ENCODE results near the gene UBL3. TPM values are rescaled to one million over a fixed set of nuclear protein-coding genes. Genes with fewer than 3 reads are reported as not detected.

UBL3 gene
- total RNA-seq, 4 donors from 2014 or later = 18.2 to 37.5 (median 25.8) TPM

DNA sequence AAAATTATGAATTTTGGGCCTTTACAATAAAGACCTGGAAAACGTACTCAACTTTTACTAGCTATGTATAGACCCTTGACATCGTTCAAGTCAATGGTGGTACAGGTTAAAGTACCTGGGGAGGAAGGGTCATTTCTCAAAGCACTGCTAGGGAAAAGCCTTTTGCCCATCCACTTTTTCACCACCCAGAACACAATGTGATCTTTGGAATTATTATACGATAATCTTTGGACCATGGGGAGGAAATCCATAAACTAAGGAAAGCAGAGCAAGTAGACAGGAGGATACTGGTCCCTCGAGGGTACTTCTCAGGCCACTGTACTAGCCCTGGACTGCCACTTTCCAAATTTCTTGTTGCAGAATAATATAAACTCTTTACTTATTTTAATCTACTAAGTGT is 39.5 kb downstream of the UBL3 start:
- no peak for DNase-seq

DNA sequence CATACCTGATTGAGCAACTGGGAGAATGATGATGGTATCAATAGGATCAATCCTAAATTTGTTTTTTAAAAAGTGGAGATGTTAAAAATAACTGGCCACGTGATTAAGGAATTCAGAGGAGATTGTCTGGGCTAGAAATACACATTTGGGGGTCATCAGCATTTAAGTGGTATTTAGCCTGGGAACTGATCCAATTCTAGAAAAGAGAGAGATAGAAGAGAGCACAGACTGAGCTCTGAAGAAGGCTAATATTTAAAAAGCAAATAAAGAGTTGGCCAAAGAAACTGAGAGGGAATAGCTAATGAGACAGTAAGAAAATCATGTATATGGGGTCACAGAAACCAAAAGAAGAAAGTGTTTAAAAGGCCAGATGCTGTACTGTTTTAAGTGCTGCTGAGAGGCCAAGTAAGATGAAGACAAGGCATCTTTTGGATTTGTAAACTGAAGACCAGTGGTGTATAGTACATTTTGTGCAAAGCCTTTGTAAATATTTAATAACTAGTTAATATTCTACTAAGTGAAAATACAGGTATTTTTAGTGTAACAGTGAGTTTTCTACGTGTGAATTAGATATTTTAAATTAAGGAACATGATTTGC is 40.2 kb downstream of the UBL3 start:
- H3K4me1 ChIP-seq = peaks cover 0 to 7% (median 1%) of the 10 kb centered on the region in 4 donors
- no peak overlapping the region for H3K27ac ChIP-seq

More for the DNA sequence above, 39.5 kb downstream of the UBL3 start:
- H3K4me3 ChIP-seq = no peak overlapping the region
- H3K36me3 ChIP-seq = no peaks in the 10 kb centered on the region
- H3K4me1 ChIP-seq = peaks cover 0 to 7% (median 1%) of the 10 kb centered on the region in 4 donors
- TF ChIP-seq, protein P1, sequence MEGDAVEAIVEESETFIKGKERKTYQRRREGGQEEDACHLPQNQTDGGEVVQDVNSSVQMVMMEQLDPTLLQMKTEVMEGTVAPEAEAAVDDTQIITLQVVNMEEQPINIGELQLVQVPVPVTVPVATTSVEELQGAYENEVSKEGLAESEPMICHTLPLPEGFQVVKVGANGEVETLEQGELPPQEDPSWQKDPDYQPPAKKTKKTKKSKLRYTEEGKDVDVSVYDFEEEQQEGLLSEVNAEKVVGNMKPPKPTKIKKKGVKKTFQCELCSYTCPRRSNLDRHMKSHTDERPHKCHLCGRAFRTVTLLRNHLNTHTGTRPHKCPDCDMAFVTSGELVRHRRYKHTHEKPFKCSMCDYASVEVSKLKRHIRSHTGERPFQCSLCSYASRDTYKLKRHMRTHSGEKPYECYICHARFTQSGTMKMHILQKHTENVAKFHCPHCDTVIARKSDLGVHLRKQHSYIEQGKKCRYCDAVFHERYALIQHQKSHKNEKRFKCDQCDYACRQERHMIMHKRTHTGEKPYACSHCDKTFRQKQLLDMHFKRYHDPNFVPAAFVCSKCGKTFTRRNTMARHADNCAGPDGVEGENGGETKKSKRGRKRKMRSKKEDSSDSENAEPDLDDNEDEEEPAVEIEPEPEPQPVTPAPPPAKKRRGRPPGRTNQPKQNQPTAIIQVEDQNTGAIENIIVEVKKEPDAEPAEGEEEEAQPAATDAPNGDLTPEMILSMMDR (IDR thresholded peaks at IDR 0.05) = no peak
- no peak for TF ChIP-seq POLR2A (IDR thresholded peaks at IDR 0.05)
- H3K9me3 ChIP-seq = no peaks in the 10 kb centered on the region
- no peaks in the 10 kb centered on the region for H3K27me3 ChIP-seq
- H3K27ac ChIP-seq = no peak overlapping the region

DNA sequence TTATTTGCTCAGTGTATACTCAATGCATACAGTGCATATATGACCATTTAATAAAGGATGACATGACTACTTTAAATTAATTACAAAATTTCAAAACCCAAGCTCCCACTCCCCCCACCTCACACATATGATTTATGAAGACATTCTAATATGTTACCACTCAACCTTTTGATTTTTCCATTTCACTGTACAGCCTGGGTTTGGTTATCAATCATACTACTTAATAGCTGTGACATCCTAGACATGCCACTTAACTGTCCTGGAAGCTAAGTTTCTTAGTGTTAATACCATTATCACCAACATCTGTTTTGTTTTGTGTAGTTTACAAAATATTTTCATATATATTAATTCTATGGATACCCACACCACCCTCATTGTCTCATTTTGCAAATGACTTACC is 42.2 kb downstream of the UBL3 start:
- TF ChIP-seq, protein P1 (IDR thresholded peaks at IDR 0.05) = no peak
- TF ChIP-seq POLR2A (IDR thresholded peaks at IDR 0.05) = no peak
- Histone ChIP-seq H3K4me3 (no peak overlapping the region), H3K36me3 (no peaks in the 10 kb centered on the region), H3K27ac (no peak overlapping the region), H3K9me3 (no peaks in the 10 kb centered on the region), H3K4me1 (peaks cover 0 to 7% (median 1%) of the 10 kb centered on the region in 4 donors), H3K27me3 (no peaks in the 10 kb centered on the region)
- no peak for DNase-seq

More for the DNA sequence above, 40.2 kb downstream of the UBL3 start:
- Histone ChIP-seq H3K27me3 (no peaks in the 10 kb centered on the region), H3K9me3 (no peaks in the 10 kb centered on the region), H3K4me3 (no peak overlapping the region), H3K36me3 (no peaks in the 10 kb centered on the region)
- TF ChIP-seq POLR2A (IDR thresholded peaks at IDR 0.05) = no peak
- TF ChIP-seq, protein P1 (IDR thresholded peaks at IDR 0.05) = no peak
- DNase-seq = no peak

DNA sequence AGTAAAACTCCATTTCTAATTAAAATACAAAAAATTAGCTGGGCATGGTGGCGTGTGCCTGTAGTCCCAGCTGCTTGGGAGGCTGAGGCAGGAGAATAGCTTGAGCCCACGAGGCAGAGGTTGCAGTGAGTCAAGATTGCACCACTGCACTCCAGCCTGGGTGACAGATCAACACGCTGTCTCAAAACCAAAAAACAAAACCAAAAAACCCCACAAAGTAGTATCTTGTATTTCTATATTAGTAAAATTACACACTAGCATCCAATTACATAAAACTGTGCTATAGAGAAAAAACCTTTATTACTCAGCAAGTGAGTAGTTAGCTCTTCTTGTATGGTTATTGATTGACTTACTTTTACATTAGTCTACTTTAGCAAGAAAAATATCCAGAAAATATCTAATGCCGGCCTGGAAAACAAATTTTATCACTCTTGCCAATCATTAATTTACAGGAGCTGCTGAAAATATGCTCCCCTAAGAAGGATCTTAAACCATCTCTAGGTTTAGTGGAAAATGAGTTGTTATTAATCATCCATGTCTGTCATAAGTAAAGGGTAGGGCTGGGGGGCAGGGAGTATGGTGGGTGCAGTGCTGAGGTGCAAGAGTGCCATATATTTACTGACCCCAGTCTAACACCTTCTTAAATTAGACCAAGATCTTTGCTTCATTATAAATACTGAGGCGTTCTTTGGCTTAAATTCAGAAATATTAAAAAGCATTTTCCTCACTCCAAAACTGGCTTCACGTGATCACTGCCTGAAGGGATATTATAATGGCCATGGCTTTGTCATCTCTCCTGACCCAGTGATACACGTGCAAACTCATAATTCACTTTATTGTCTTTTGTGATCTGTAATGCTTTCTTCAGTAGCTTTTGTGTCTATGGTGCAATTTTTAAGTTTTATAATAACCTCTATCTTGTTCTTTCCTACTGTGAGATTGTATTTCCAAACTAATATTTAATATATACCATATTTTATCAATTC is 44.1 kb downstream of the UBL3 start:
- H3K9me3 ChIP-seq = no peaks in the 10 kb centered on the region
- no peak for TF ChIP-seq POLR2A (IDR thresholded peaks at IDR 0.05)
- TF ChIP-seq, protein P1 (IDR thresholded peaks at IDR 0.05) = no peak
- no peaks in the 10 kb centered on the region for H3K27me3 ChIP-seq
- DNase-seq = no peak
- no peaks in the 10 kb centered on the region for H3K36me3 ChIP-seq
- no peak overlapping the region for H3K27ac ChIP-seq
- no peak overlapping the region for H3K4me3 ChIP-seq
- peaks cover 0 to 3% (median under 1%) of the 10 kb centered on the region in 4 donors for H3K4me1 ChIP-seq

DNA sequence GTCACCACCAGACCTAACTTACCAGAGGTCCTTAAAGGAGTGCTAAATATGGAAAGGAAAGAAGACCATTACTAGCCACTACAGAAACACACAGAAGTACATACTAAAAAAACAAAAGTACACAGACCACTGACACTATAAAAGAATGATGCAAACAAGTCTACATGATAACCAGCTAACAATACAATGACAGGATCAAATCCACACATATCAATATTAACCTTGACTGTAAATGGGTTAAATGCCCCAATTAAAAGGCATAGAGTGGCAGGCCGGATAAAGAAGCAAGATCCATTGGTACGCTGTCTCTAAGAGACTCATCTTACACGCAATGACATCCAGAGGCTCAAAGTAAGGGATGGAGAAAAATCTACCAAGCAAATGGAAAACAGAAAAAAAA is 47.2 kb downstream of the UBL3 start:
- no peaks in the 10 kb centered on the region for H3K9me3 ChIP-seq
- no peak overlapping the region for H3K4me3 ChIP-seq
- TF ChIP-seq, protein P1 (IDR thresholded peaks at IDR 0.05) = no peak
- TF ChIP-seq POLR2A (IDR thresholded peaks at IDR 0.05) = no peak
- H3K36me3 ChIP-seq = no peaks in the 10 kb centered on the region
- H3K27me3 ChIP-seq = no peaks in the 10 kb centered on the region
- H3K27ac ChIP-seq = no peak overlapping the region
- no peaks in the 10 kb centered on the region for H3K4me1 ChIP-seq
- DNase-seq = no peak

Data from Peyer's patch (tissue), 4 donors.